Activated CD8-positive, alpha-beta memory T cell treated with anti-CD3 and anti-CD28 coated beads, Interleukin-2, amount 50 U/mL, for 48 hours (primary cell): ENCODE data around the gene GOLPH3L.
"Not testable (repeated sequence)": the region's sequence is repeated elsewhere in the genome, so short reads cannot be mapped to it uniquely, and the experiment has no call there.

Experiments
- DNase-seq: peaks from one replicate; pipeline ENCODE4 v3.0.0-alpha.2; 2020

The GOLPH3L gene

DNA sequence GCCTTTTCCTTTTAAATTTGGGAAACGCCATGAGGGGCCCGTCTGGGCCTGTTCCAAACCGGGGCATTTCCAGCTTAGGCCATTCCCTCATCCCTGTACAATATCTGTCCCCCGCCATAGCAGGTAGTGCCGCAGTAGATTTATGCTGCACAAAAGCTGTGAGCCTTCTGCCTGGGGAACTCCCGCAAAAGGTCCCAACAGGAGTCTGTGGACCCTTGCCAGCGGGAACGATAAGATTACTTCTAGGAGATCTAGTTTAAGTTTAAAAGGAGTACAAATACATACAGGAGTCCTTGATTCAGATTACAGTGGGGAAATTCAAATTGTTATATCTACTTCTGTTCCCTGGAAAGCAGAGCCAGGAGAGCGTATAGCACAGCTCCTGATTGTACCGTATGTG is 42.3 kb downstream of the GOLPH3L start:
- not testable (repeated sequence) for DNase-seq

DNA sequence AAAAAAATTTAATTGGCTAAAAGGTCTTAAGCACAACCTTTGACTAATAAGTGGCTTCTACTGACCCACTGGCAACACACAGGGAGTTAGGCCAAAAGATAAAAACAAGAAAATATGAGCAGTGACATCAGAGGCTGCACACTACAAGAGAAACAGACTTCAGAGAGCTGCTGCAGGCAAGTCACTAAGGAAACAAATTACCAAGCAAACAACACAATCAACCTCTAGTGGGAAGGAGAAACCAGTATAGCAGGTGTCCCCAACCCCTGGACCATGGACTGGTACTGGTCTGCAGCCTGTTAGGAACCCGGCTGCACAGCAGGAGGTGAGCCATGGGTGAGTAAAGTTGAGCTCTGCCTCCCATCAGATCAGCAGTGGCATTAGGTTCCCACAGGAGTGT is 46.8 kb downstream of the GOLPH3L start:
- no peak for DNase-seq

DNA sequence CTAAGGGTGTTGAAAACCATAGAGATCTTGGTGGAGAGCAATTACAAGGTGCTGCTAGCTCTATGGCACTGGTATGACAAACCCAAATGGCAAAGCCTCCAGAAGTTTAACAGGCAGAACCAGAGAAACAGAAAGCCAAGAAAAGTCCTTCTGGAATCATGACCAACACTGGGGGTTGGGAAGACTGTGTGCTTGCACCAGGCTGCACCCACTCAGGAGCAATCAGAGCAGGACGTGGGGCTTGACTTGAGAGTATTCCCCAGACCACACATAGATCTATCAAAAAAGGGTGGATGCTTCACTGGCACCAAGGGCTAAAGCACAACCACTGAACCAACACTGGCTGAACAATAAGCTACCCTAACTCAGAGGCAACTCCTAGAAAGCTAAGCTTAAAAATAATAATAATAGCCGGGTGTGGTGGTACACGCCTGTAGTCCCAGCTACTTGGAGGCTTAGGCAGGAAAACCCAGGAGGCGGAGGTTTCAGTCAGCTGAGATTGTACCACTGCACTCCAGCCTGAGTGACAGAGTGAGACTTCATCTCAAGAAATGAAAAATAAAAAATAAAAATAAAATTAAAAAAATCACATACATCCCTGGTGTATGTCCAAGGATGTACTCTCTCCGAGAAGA is 47.4 kb downstream of the GOLPH3L start:
- DNase-seq: no peak

DNA sequence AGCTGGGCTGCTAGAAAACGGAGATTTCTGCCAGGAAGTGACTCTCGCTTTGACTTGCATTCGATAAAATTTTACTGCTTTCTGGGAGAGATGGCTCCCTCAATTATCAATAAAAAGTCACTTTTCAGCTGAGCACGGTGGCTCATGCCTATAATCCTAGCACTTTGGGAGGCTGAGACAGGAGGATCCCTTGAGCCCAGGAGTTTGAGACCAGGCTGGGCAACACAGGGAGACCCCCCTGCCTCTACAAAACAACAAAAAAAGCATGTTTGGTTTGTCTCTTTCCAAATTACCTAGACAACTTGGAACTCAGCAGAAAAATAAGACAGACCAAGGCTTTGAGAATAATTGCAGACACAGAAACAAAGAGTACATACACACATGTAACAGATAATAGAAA is 54.7 kb downstream of the GOLPH3L start:
- DNase-seq: no peak

DNA sequence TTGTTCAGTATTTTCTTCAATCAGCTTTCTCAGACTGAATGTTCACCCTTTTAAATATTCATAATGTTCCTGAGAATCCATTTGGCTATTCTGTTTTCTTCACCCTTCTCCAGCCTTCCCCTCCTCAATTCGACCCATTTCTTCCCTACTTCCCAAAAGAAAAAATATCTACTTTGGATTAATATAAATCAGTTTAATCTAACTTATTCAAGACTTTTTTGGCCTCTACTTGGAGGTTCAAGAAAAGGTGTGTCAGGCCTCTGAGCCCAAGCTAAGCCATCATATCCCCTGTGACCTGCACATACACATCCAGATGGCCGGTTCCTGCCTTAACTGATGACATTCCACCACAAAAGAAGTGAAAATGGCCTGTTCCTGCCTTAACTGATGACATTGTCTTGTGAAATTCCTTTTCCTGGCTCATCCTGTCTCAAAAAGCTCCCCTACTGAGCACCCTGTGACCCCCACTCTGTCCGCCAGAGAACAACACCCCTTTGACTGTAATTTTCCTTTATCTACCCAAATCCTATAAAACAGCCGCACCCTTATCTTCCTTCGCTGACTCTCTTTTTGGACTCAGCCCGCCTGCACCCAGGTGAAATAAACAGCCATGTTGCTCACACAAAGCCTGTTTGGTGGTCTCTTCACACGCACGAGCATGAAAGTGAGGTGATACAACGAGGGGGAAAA is 55.7 kb downstream of the GOLPH3L start:
- DNase-seq: not testable (repeated sequence)

DNA sequence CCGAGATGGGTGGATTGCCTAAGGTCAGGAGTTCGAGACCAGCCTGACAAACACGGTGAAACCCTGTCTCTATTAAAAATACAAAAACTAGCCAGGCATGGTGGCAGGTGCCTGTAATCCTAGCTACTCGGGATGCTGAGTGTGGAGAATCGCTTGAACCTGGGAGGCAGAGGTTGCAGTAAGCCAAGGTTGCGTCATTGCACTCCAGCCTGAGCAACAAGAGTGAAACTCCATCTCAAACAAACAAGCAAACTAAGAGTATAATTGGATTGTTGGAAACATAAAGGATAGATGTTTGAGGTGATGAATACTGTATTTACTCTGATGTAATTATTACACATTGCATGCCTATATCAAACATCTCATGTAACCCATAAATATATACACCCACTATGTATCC is 58.5 kb downstream of the GOLPH3L start:
- not testable (repeated sequence) for DNase-seq

DNA sequence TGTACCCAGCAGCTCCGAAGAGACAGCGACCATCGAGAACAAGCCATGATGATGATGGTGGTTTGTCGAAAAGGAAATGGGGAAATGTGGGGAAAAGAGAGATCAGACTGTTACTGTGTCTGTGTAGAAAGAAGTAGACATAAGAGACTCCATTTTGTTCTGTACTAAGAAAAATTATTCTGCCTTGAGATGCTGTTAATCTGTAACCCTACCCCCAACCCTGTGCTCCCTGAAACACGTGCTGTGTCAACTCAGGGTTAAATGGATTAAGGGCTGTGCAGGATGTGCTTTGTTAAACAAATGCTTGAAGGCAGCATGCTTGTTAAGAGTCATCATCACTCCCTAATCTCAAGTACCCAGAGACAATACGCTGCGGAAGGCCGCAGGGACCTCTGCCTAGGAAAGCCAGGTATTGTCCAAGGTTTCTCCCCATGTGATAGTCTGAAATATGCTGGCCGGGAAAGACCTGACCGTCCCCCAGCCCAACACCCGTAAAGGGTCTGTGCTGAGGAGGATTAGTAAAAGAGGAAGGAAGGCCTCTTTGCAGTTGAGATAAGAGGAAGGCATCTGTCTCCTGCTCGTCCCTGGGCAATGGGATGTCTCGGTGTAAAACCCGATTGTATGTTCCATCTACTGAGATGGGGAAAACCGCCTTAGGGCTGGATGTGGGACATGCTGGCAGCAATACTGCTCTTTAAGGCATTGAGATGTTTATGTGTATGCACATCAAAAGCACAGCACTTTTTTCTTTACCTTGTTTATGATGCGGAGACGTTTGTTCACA is 61.9 kb downstream of the GOLPH3L start:
- not testable (repeated sequence) for DNase-seq

DNA sequence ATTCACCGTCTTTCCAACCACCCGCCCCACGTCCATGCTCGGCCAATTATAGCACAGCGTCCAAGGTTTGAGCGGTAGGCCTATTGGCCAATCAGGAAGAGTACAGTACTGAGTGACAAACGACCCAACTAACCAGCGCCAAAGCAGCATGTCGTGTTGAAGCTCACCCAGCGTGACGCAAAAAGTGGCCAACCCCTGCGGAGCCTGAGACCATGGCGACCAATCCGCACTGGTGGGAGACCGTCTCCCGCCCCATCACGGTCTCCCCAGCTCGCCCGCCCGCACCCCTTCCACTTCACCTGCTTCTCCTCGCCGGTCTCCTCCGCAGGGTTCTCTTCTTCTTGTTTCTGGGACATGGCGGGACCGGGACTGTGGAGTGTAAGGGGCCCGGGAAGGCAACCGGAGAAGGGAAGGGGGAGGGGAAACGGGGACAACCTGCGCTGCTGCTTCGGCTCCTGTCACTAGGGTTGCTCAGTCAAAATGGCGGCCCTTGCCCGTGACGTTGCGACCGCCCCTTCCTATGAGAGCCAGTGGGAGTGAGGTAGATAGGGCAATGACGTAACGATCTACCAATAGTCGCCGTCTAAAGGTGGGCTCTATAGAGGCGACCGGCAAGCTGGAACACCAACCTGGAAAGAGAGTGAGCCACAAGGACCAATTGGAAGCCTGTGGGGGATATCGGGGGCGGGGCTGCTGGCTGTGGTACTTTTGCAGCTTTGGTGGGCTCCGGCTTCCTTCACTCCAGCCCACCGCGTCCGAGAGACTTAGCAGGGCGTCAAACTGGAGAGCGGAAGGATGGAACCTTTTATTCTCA is 67.6 kb downstream of the GOLPH3L start, which contains the start of gene ENSA:
Gene ENSA (minus strand): TSS at position 498 of the 814 bp plus-strand sequence. CDS start 142 bp downstream, at position 356.
- peak; percentile 94 for DNase-seq

DNA sequence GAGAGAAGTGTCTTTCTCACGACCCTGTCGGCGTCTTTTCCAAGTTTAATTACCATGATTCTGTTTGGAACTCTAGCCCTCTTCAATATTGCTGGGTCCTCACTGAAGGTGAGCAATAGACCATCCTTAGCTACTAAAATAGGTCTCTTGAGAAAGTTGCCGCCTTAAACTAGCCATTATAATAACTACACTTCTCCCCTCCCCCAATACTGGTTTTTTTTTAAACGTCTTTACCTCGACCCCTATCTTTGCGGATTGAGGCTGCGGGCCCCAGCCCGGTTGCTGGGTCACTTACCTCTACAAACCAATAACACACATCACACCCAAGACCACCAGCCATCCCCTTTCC is 68.2 kb downstream of the GOLPH3L start:
- DNase-seq: no peak

DNA sequence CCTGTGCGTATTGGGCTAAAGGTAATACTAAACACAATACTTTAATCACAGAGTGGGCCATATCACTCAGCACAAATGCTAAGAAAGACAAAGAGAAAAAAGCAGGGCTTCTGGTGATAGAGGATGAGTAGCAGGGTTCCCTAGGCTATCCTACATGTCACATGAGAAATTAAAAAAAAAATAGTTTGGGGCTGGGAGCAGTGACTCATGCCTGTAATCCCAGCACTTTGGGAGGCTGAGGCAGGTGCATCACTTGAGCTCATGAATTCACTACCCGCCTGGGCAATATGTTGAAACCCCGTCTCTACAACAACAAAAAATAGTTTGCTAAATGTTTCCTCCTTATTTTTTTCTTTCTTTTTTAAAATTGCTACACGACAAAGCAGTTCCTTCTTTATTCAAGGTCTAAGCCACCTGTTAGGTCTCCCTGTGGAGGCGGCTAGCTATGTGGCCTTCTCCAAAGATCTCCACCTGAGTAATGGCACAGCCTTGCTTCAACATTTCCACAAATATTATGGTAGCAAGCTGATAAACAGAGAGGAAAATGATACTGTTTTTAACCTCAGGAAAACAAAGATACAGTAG is 69.0 kb downstream of the GOLPH3L start:
- no peak for DNase-seq

DNA sequence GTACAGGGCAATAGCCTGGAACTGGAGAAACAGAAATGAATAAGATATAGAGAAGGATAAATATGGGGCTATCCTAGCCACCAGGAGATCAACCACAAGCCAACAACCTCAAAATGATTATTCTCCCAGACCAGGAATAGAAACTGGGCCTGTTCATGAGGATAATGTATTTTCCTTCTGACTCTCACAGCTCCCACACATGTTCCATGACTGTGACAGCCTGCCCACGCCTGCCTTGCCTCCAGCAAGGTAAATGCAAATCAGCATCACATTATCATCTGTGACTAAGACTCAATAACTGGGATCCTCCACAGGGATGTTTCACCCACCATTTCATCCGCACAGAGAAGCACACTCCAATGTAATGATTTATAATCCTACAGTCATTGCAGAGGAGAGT is 70.8 kb downstream of the GOLPH3L start:
- no peak for DNase-seq

DNA sequence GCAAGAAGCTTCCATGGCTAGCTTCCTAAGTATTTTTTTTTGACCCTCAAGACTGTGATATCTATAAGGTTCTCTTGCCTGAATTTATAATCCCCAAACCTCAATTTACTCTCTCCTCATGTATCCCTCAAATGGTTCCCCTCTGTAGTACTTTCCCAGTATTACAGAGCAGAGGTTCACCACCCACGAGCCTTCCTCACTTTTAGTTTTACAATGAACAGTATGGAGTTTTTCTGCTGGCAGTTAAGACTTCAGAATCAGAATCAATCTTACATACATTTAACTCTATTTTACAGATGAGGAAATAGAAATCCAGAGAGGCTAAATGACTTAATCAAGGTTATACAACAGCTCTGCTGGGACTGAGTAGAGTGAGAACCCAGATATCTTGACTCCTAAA is 72.4 kb downstream of the GOLPH3L start:
- DNase-seq: not testable (repeated sequence)

DNA sequence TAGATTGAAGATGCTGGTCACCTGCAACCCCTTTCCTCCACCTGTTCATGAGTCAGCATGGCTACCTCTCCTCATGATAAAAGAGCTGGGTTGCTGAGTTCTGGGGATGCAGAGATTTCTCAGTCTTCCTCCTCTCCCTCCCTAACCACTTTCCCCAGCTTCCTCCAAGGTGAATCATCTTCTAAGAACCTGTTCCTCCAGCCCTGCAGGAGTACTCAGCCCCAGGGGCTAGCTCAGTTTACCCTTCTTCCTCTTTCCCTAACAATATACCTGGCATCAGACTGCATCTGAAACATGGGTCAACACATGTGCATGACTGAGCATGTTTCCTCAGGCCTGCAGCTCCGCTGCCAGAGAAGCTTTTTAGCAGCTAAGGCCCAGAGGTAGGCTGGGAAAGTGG is 72.8 kb downstream of the GOLPH3L start:
- DNase-seq: not testable (repeated sequence)

DNA sequence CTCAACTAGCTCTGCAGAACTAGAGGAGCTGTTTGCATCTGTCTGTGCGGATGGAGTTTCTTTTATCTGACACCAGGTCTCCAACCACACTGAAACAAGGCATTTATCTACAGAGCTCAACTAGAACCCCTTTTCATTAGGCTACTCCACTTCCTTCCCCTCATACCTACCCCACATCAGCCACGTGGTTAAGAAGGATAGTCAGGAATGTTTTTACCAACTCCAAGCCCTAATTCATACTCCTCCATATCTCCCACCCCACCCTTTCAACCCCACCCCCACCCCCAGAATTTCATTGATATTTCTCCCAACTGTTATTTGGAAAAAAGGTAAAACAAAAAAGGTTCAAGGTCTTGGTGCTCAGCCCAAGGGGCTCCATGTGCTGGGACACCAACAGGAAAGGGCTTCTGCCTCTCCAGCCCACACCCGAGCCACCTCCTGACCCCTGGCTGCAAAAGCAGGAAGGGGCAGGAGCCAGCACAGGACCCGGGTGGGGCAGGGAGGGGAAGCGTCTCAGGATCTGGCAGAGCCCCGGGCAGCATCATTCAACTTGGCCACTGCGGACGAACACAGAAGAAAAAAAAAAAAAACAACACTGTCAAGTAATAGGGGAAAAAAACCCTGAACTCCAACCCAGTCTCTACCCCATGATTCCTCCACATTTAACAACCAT is 74.5 kb downstream of the GOLPH3L start:
- no peak for DNase-seq

DNA sequence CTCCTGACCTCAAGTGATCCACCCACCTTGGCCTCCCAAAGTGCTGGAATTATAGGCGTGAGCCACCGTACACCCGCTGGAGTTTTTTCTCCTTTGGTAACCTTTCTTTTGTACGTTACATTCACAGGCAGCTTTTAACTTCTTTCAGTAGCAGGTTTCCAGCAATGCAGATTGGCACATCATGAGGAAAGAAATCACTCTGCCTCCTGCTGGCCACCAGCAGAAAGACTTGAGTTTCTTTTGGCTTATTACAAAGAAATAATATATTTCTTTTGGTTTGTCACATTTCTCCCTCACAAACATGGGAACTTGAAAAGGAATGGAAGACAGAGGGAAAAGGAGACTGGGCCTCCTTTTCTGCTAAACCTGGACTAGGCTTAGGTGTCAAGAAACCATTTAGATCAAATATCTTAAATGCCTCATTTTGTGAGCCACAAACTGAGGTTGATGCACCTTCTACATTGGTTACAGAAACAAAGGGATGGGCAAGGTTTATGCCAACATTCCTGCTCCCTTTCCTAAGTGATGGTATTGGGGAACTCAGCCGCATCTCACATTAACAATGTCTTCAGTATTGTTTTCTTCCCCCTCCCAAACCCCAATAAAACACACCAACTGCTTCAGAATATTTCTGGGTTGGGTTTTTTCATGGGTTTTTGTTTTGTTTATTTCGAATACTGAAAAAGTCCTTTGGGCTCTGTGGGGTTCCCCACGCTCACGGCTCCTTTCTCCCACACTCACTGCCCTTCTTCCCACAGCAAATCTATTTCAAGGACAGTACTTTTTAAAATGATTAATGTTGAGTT is 75.3 kb downstream of the GOLPH3L start:
- no peak for DNase-seq

DNA sequence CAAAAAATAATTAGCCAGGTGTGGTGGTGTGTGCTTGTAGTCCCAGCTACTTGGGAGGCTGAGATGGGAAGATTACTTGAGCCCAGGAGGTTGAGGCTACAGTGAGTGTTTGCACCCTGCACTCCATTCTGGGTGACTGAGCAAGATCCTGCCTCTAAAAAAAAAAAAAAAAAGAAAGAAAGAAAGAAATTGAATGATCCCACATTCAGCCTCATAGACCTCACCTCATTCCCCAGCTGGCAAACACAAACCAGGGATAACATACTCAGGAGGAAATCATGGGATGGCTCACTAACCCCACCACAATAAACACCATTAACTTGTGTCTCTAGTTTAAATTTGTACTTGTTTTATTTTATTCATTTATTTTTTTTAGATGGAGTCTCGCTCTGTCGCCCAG is 76.0 kb downstream of the GOLPH3L start:
- no peak for DNase-seq

DNA sequence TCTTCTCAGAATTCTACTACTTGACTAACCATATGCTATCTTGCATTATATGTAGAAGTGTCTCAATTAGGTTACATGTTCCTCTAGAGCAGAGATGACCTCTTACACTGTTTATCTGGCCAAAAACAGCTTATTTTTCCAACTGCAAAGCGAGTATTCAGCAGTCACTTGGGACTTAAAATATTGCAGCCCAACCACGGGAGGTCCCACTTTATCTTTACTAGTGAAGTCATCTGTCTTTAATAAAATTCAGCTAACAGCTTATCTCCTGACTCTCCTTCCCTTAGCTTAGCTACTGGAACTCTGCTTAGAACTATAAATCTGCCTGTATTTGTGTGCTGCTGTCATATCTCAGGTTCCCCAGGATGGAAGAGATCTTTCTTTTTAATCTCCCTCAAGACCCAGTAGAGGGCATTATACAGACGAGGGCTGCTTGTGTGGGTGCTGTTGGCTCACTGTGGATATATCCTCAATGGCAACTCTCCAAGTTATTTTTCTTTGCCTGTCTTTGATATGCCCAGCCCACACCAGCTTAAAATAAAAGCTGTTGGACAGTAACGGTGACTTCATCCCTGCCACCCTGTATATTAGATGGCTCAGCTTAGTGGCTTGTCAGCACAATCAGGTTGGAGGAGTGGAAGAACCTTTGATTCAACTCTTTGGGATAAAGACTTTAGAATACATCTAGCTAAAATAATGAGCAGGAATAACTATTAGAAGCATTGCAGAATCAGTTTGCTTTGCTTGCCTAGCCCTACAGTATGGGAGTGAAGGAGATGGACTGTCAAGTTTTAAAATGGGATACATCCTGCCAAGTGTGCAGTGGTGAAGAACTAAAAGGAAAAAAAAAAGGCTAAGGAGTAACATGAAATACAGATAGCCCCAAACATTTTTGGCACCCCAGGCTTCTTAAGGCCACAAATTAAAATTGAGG is 77.1 kb downstream of the GOLPH3L start:
- no peak for DNase-seq

DNA sequence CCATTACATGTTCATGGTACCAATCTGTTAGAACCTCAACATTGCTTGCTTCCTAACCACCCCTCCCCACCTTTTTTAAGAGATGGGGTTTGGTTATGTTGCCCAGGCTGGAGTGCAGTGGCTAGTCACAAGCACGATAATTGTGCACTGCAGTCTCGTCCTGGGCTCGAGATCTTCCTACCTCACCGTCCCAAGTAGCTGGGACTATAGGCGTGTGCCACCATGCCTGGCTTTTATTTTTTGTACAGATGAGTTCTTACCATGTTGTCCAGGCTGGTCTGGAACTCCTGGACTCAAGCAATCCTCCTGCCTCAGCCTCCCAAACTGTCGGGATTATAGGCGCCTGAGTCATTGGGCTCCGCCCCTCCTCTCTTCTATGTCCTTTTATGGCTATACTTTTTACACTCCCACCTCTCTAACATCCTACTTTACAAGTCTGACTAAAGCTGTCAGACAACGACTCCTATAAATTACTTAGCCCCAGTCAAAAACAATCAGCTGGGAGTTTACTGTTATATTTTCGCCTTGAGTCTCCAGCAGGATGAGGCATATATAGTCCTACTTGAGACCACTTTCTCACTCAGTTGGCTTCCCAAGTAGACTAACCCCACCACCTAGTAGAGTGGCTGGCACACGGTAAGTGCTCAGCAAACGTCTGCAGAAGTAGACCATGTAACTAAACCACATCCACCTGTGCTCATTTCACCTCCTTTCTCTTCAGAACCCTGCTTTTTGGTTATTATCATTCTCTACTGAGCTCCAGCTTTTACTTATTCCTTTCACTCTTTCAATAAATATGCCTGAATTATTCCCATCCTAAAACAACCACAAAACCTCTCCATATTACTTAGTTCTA is 81.4 kb downstream of the GOLPH3L start:
- DNase-seq: no peak
